B cell (primary cell): ENCODE measurements around the gene HSPA12A.

ENCODE experiments used
- EZH2 ChIP-seq: IDR thresholded peaks from 2 replicates; pipeline ENCODE4 v1.6.1; 2012; ENCODE audit warnings: borderline replicate concordance, low read depth, mild to moderate bottlenecking, moderate library complexity, low read length; ENCODE audit not compliant: insufficient read depth, poor library complexity, severe bottlenecking
- TF ChIP-seq, protein P1 (sequence below): fragments of 200-600 bp; IDR thresholded peaks from one replicate; pipeline ENCODE4 v1.8.0; 2022; ENCODE audit warnings: antibody characterized with exemption, mild to moderate bottlenecking

DNA sequence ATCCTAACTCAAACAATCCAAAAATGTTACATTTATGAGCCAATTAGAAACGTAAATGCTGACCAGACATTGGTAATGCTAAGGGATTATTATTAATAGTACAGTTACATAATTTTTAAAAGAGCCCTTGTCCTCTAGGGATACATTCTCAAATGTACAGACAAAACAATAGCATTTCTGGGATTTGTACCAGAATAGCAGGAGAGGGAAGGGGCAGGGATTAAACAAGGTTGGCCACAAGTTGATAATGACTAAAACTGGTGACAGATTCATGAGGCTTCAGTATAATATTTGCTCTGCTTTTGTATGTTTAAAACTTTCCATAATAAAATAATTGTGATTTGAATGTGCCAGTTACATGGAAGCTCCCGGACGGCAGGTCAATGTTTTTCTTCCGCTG is 27.0 kb downstream of the HSPA12A start:
- TF ChIP-seq EZH2: no peak
- TF ChIP-seq, protein P1, sequence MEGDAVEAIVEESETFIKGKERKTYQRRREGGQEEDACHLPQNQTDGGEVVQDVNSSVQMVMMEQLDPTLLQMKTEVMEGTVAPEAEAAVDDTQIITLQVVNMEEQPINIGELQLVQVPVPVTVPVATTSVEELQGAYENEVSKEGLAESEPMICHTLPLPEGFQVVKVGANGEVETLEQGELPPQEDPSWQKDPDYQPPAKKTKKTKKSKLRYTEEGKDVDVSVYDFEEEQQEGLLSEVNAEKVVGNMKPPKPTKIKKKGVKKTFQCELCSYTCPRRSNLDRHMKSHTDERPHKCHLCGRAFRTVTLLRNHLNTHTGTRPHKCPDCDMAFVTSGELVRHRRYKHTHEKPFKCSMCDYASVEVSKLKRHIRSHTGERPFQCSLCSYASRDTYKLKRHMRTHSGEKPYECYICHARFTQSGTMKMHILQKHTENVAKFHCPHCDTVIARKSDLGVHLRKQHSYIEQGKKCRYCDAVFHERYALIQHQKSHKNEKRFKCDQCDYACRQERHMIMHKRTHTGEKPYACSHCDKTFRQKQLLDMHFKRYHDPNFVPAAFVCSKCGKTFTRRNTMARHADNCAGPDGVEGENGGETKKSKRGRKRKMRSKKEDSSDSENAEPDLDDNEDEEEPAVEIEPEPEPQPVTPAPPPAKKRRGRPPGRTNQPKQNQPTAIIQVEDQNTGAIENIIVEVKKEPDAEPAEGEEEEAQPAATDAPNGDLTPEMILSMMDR: no peak
